Osteocyte (in vitro differentiated cells): ENCODE results near the gene LYZL2. TPM values are rescaled to one million over a fixed set of nuclear protein-coding genes. Genes with fewer than 3 reads are reported as not detected.

Source experiments
- DNase-seq: peaks from one replicate; pipeline ENCODE4 v3.0.0; 2021; ENCODE audit warnings: mixed read lengths; ENCODE audit not compliant: unreplicated experiment; ENCODE audit errors: extremely low spot score
- H3K27ac Mint-ChIP-seq: one replicate; pipeline ENCODE4 v1.8.0; 2021; ENCODE audit warnings: mild to moderate bottlenecking, mixed read lengths; ENCODE audit not compliant: unreplicated experiment
- H3K27me3 Mint-ChIP-seq: one replicate; pipeline ENCODE4 v1.8.0; 2021; ENCODE audit warnings: mixed read lengths; ENCODE audit not compliant: unreplicated experiment
- H3K36me3 Mint-ChIP-seq: one replicate; pipeline ENCODE4 v1.8.0; 2021; ENCODE audit warnings: mixed read lengths; ENCODE audit not compliant: unreplicated experiment
- H3K4me1 Mint-ChIP-seq: one replicate; pipeline ENCODE4 v1.8.0; 2021; ENCODE audit warnings: mixed read lengths; ENCODE audit not compliant: unreplicated experiment
- H3K4me3 Mint-ChIP-seq: one replicate; pipeline ENCODE4 v1.8.0; 2021; ENCODE audit warnings: mild to moderate bottlenecking, moderate library complexity, mixed read lengths; ENCODE audit not compliant: unreplicated experiment
- H3K9me3 Mint-ChIP-seq: one replicate; pipeline ENCODE4 v1.8.0; 2021; ENCODE audit warnings: mixed read lengths; ENCODE audit not compliant: unreplicated experiment
- total RNA-seq: library from RNA; stranded (reverse); gene quantifications from 2 replicates; pipeline ENCODE4 v1.2.1, GENCODE V29; 2021
- TF ChIP-seq, protein P1 (sequence below): fragments of 200-600 bp; sonication (generic); IDR thresholded peaks from 2 replicates; pipeline ENCODE4 v1.5.0; 2021; ENCODE audit warnings: antibody characterized with exemption, mild to moderate bottlenecking, moderate library complexity

LYZL2 gene
- total RNA-seq, 1 donor from 2014 or later: not detected

DNA sequence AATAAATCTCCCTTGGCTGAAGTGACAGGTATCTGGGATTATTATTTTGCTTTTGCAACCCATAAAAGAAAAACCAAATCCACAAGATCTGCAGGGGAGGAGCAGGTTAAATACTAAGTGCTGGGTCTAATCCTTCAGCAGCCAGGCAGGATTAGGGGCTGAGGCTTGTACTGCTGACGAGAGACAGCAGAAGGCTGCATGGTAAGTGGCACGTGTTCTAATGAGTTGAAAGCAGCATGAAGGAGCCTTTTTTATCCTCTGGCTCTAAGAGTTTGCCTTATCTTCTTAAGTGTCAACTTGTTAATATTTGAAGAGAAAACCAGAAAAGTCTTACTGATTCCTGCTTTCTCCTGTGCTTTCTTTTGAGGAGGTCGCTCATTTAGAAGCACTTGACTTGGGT is 50.0 kb downstream of the LYZL2 start:
- no peaks in the 10 kb centered on the region for H3K9me3 Mint-ChIP-seq
- no peak overlapping the region for H3K27ac Mint-ChIP-seq
- no peaks in the 10 kb centered on the region for H3K36me3 Mint-ChIP-seq
- peaks cover 24% of the 10 kb centered on the region for H3K27me3 Mint-ChIP-seq
- TF ChIP-seq, protein P1, sequence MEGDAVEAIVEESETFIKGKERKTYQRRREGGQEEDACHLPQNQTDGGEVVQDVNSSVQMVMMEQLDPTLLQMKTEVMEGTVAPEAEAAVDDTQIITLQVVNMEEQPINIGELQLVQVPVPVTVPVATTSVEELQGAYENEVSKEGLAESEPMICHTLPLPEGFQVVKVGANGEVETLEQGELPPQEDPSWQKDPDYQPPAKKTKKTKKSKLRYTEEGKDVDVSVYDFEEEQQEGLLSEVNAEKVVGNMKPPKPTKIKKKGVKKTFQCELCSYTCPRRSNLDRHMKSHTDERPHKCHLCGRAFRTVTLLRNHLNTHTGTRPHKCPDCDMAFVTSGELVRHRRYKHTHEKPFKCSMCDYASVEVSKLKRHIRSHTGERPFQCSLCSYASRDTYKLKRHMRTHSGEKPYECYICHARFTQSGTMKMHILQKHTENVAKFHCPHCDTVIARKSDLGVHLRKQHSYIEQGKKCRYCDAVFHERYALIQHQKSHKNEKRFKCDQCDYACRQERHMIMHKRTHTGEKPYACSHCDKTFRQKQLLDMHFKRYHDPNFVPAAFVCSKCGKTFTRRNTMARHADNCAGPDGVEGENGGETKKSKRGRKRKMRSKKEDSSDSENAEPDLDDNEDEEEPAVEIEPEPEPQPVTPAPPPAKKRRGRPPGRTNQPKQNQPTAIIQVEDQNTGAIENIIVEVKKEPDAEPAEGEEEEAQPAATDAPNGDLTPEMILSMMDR: no peak
- H3K4me3 Mint-ChIP-seq: no peak overlapping the region
- H3K4me1 Mint-ChIP-seq: peaks cover 18% of the 10 kb centered on the region
- no peak for DNase-seq

DNA sequence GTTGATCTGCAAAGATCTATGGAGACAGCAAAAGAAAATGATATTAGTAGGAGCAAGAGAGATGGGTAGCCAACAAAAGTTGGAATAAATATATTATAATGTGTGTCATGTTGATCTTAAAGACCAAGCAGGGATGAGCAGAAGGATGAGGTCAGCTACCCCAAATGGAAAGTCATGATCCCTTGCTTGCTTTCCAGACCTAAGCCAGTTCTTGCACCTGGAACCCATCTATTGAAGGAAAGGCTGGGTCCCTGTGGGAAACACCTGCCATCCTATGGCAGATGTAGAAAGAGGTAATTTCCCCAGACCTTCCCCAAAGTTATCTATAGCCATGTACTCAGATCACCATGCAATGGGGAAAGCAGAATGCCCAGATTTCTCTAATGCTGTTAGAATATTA is 52.5 kb downstream of the LYZL2 start:
- Mint-ChIP-seq H3K27me3 (peaks cover 30% of the 10 kb centered on the region), H3K27ac (no peak overlapping the region), H3K36me3 (no peaks in the 10 kb centered on the region), H3K4me1 (peaks cover 4% of the 10 kb centered on the region), H3K9me3 (no peaks in the 10 kb centered on the region), H3K4me3 (no peak overlapping the region)
- TF ChIP-seq, protein P1: no peak
- DNase-seq: no peak

DNA sequence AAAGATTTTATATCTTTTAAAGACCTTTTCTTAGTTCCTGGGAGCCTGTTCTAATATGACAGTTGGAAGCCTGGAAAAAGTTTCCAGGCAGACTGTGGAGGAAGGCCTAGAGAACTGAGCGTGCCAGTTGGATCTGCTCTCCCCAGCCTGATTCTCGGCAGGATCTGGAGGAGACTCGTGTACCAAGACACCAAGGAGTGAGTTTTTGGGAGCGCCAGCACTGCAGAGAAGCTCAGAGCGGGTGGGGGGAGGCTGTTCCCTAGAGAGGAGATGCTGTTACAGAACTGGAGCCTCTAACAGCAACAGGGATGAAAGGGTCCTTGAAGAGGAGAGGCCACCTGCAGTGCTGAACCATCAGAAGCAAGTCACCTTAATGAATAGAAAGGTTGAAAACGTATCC is 52.9 kb downstream of the LYZL2 start:
- Mint-ChIP-seq H3K4me3 (no peak overlapping the region), H3K4me1 (peaks cover under 1% of the 10 kb centered on the region), H3K9me3 (no peaks in the 10 kb centered on the region), H3K27me3 (peaks cover 33% of the 10 kb centered on the region), H3K27ac (no peak overlapping the region), H3K36me3 (no peaks in the 10 kb centered on the region)
- DNase-seq: no peak
- TF ChIP-seq, protein P1: no peak

DNA sequence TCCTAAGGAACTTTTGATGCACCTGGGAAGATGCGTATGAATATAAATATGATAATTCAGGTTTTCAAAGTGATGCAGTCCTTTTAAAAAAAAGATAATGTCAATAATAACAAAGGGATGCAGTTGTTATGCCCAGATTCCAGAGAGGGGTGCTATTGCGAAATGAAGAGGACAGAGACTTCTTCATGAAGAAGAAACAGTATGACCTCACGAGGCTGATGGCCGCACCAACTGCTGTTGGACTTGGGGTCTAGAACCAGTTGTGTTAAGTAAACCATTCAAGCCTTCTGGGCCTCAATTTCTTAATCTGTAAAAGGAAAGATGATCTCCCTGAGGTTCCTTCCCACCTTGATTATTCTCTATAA is 55.1 kb downstream of the LYZL2 start:
- Mint-ChIP-seq H3K27me3 (peaks cover 36% of the 10 kb centered on the region), H3K9me3 (no peaks in the 10 kb centered on the region), H3K4me3 (no peak overlapping the region), H3K36me3 (no peaks in the 10 kb centered on the region), H3K27ac (no peak overlapping the region), H3K4me1 (no peaks in the 10 kb centered on the region)
- TF ChIP-seq, protein P1: no peak
- DNase-seq: no peak

DNA sequence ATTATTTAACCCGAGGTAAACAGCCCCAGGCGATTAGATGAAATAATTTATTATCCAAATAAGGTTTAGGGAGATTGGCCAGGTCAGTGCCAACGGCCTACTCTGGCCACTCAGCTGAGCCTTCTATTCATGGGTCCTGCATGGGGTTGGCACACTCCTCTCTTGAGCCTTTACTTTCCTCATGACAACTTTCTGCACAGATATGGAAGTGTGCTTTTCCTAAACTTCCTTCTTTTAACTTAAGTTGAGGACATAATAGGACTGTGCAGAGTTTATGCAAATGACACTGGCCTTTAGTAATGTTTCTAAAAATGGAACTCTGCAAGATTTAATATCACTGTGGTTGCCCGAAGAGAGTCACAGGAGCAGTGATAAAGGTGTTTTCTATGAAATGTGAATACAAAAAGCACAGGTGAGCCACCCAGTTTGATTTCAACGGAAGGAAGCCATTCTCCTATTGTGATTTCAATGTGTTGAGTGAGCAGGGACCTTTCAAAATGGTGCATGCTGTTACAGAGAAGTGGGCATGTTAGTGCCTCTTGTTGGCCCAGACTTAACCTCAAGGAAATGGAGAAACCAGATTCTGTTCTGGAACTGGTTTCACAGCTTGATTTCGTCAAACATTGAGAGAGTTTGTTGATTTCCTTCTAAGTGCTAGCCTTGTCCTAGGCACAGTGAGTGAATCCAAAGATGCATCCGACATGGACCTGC is 55.7 kb downstream of the LYZL2 start:
- Mint-ChIP-seq H3K27ac (no peak overlapping the region), H3K27me3 (peaks cover 32% of the 10 kb centered on the region), H3K4me3 (no peak overlapping the region), H3K36me3 (no peaks in the 10 kb centered on the region), H3K4me1 (no peaks in the 10 kb centered on the region), H3K9me3 (no peaks in the 10 kb centered on the region)
- TF ChIP-seq, protein P1: no peak
- no peak for DNase-seq
